ENCODE data around the gene RHOV. TPM values are rescaled to one million over a fixed set of nuclear protein-coding genes. Genes with fewer than 3 reads are reported as not detected.

RHOV gene
- total and polyA plus RNA-seq, 2 donors (not counting 1 experiment from before 2014, with no cell fraction given) = not detected

GRCh38 chr15:40893733-40894680 lies 20.0 kb upstream of the RHOV start, which contains the start of gene VPS18:
VPS18 (plus strand) TSS chr15:40894450; CDS start chr15:40894769, 319 bp downstream.
- peak; percentile 95 to 97 for DNase-seq (ENCODE audit: low read depth in 2 of 2)
- no peaks in the 10 kb centered on the region for H4K20me1 ChIP-seq (ENCODE audit: control insufficient read depth, extremely low read depth, insufficient read depth, low read length)
- H2AFZ ChIP-seq (ENCODE audit: low read length) = peak within 1 kb of the TSS; percentile 81
- no peaks in the 10 kb centered on the region for H3K27me3 ChIP-seq (ENCODE audit: control insufficient read depth, insufficient read depth, low read length)
- H3K4me2 ChIP-seq (ENCODE audit: extremely low read depth, insufficient read depth, low read length) = peak within 1 kb of the TSS; percentile 92
- peaks cover 8% of the 10 kb centered on the region for H3K4me1 ChIP-seq (ENCODE audit: control insufficient read depth, extremely low read depth, insufficient read depth, low read length)
- H3K27ac ChIP-seq (ENCODE audit: insufficient read depth, low read length) = peak within 1 kb of the TSS; percentile 96
- peaks cover 5% of the 10 kb centered on the region for H3K36me3 ChIP-seq (ENCODE audit: control insufficient read depth, insufficient read depth, low read length)
- peak within 1 kb of the TSS; percentile 73 to 98 (median 86) for H3K4me3 ChIP-seq (replicated peaks in 1 of 4; ENCODE audit: control extremely low read depth in 1 of 4, insufficient read depth in 1 of 4, low read depth in 3 of 4, low read length in 4 of 4)
- H3K79me2 ChIP-seq (ENCODE audit: control insufficient read depth, insufficient read depth, low read length) = peaks cover 18% of the 10 kb centered on the region
- H3K9me3 ChIP-seq (ENCODE audit: control insufficient read depth, insufficient read depth, low read depth, low read length) = no peaks in the 10 kb centered on the region
- TF ChIP-seq, protein P1, sequence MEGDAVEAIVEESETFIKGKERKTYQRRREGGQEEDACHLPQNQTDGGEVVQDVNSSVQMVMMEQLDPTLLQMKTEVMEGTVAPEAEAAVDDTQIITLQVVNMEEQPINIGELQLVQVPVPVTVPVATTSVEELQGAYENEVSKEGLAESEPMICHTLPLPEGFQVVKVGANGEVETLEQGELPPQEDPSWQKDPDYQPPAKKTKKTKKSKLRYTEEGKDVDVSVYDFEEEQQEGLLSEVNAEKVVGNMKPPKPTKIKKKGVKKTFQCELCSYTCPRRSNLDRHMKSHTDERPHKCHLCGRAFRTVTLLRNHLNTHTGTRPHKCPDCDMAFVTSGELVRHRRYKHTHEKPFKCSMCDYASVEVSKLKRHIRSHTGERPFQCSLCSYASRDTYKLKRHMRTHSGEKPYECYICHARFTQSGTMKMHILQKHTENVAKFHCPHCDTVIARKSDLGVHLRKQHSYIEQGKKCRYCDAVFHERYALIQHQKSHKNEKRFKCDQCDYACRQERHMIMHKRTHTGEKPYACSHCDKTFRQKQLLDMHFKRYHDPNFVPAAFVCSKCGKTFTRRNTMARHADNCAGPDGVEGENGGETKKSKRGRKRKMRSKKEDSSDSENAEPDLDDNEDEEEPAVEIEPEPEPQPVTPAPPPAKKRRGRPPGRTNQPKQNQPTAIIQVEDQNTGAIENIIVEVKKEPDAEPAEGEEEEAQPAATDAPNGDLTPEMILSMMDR (conservative IDR thresholded peaks at IDR 0.05 in 1 of 2, IDR thresholded peaks at IDR 0.05 in 1 of 2; ENCODE audit: low read depth in 1 of 2, low read length in 2 of 2) = peak; percentile 64 to 77
- no peak for TF ChIP-seq EZH2 (IDR thresholded peaks at IDR 0.05; ENCODE audit: low read length, missing control alignments)
- H3K9ac ChIP-seq (ENCODE audit: insufficient read depth, low read length) = peak within 1 kb of the TSS; percentile 96

GRCh38 chr15:40893019-40893670 lies 19.1 kb upstream of the RHOV start:
- Histone ChIP-seq H3K4me1 (ENCODE audit: control insufficient read depth, extremely low read depth, insufficient read depth, low read length) (peaks cover 8% of the 10 kb centered on the region), H3K79me2 (ENCODE audit: control insufficient read depth, insufficient read depth, low read length) (peaks cover 18% of the 10 kb centered on the region), H4K20me1 (ENCODE audit: control insufficient read depth, extremely low read depth, insufficient read depth, low read length) (no peaks in the 10 kb centered on the region), H3K36me3 (ENCODE audit: control insufficient read depth, insufficient read depth, low read length) (peaks cover 5% of the 10 kb centered on the region), H3K27ac (ENCODE audit: insufficient read depth, low read length) (no peak overlapping the region), H2AFZ (ENCODE audit: low read length) (peak overlapping the region; percentile 81), H3K9ac (ENCODE audit: insufficient read depth, low read length) (no peak overlapping the region), H3K9me3 (ENCODE audit: control insufficient read depth, insufficient read depth, low read depth, low read length) (no peaks in the 10 kb centered on the region), H3K4me2 (ENCODE audit: extremely low read depth, insufficient read depth, low read length) (peak overlapping the region; percentile 85), H3K4me3 (replicated peaks in 1 of 4; ENCODE audit: control extremely low read depth in 1 of 4, insufficient read depth in 1 of 4, low read depth in 3 of 4, low read length in 4 of 4) (no peak overlapping the region), H3K27me3 (ENCODE audit: control insufficient read depth, insufficient read depth, low read length) (no peaks in the 10 kb centered on the region)
- TF ChIP-seq, protein P1 (conservative IDR thresholded peaks at IDR 0.05 in 1 of 2, IDR thresholded peaks at IDR 0.05 in 1 of 2; ENCODE audit: low read depth in 1 of 2, low read length in 2 of 2) = no peak
- no peak for TF ChIP-seq EZH2 (IDR thresholded peaks at IDR 0.05; ENCODE audit: low read length, missing control alignments)
- no peak for DNase-seq (ENCODE audit: low read depth in 2 of 2)

DNA sequence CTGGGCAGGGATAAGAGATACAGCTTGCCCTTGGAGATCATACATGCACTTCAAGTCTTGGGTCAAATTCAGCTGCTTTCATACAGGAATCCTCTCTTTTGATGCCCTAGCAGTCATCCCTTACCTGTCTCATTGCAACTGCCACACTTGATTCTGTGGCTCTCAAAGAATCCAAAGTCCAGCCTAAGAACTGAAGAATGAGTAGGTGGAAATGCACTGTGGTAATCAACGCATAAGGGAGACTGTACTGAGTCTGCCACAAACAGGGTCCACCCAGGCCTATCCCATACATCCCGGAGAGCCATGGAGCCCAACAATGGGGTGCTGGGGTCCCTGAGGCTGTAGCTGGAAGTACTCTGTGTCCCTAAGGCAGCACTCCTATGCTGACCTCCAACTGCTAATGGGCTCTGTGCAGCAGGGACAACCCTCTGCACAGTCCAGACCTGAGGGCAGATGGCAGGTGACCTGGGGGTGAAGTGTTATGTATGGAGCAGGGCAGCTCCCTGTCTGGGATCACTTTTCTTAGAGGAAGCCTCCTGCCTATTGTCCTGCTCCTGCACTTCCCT lies 18.5 kb upstream of the RHOV start:
- TF ChIP-seq EZH2 (IDR thresholded peaks at IDR 0.05; ENCODE audit: low read length, missing control alignments) = no peak
- TF ChIP-seq, protein P1 (conservative IDR thresholded peaks at IDR 0.05 in 1 of 2, IDR thresholded peaks at IDR 0.05 in 1 of 2; ENCODE audit: low read depth in 1 of 2, low read length in 2 of 2) = no peak
- DNase-seq (ENCODE audit: low read depth in 2 of 2) = no peak
- Histone ChIP-seq H4K20me1 (ENCODE audit: control insufficient read depth, extremely low read depth, insufficient read depth, low read length) (no peaks in the 10 kb centered on the region), H3K9ac (ENCODE audit: insufficient read depth, low read length) (no peak overlapping the region), H2AFZ (ENCODE audit: low read length) (no peak overlapping the region), H3K27ac (ENCODE audit: insufficient read depth, low read length) (no peak overlapping the region), H3K4me2 (ENCODE audit: extremely low read depth, insufficient read depth, low read length) (no peak overlapping the region), H3K9me3 (ENCODE audit: control insufficient read depth, insufficient read depth, low read depth, low read length) (no peaks in the 10 kb centered on the region), H3K4me3 (replicated peaks in 1 of 4; ENCODE audit: control extremely low read depth in 1 of 4, insufficient read depth in 1 of 4, low read depth in 3 of 4, low read length in 4 of 4) (no peak overlapping the region), H3K36me3 (ENCODE audit: control insufficient read depth, insufficient read depth, low read length) (peaks cover 5% of the 10 kb centered on the region), H3K79me2 (ENCODE audit: control insufficient read depth, insufficient read depth, low read length) (peaks cover 18% of the 10 kb centered on the region), H3K4me1 (ENCODE audit: control insufficient read depth, extremely low read depth, insufficient read depth, low read length) (peaks cover 8% of the 10 kb centered on the region), H3K27me3 (ENCODE audit: control insufficient read depth, insufficient read depth, low read length) (no peaks in the 10 kb centered on the region)

Data from fibroblast of lung (primary cell).